Caco-2 (cell line): ENCODE measurements around the gene ARHGEF28. TPM values are rescaled to one million over a fixed set of nuclear protein-coding genes. Genes with fewer than 3 reads are reported as not detected.

Experiments
- BruUV-seq: library from RNA; stranded (reverse); fragments of 400-500 nt; replicated peaks from 2 replicates; lab custom pipeline; 2021; lab: Mats Ljungman, UMichigan
- CTCF ChIA-PET: fragments of 300-600 bp; sonication (Branson Sonifier 250); formaldehyde crosslinking; loops from one replicate; lab custom pipeline; 2022; ENCODE audit warnings: antibody characterized with exemption; lab: Charles Lee
- POLR2A ChIA-PET: fragments of 300-600 bp; sonication (Branson Sonifier 250); formaldehyde crosslinking; loops from one replicate; lab custom pipeline; 2022; ENCODE audit warnings: antibody characterized with exemption; lab: Charles Lee
- DNase-seq, 2 experiments: peaks; one replicate each; pipeline versions ENCODE4 v3.0.0 to v3.0.0-alpha.2; 2020 to 2022
- H3K27me3 ChIP-seq: replicated peaks from 2 replicates; pipeline ENCODE4 v1.6.0; 2011; ENCODE audit warnings: low read length; ENCODE audit not compliant: control insufficient read depth, insufficient read depth
- H3K36me3 ChIP-seq: 2 replicates; pipeline ENCODE4 v1.5.1; 2011; ENCODE audit warnings: low read length; ENCODE audit not compliant: control insufficient read depth, insufficient read depth
- H3K4me1 ChIP-seq: fragments of 250-450 bp; sonication (Bioruptor Pico); 2 replicates; pipeline ENCODE4 v1.5.1; 2020; ENCODE audit warnings: mild to moderate bottlenecking
- H3K4me3 ChIP-seq: 2 replicates; pipeline ENCODE4 v1.5.1; 2011; ENCODE audit warnings: low read depth, mild to moderate bottlenecking, control low read depth, low read length
- H3K9me3 ChIP-seq: fragments of 250-450 bp; sonication (Bioruptor Pico); 2 replicates; pipeline ENCODE4 v1.5.1; 2020; ENCODE audit warnings: mild to moderate bottlenecking, moderate library complexity
- H3K27ac Mint-ChIP-seq: one replicate; pipeline ENCODE4 v1.8.0; 2022; ENCODE audit warnings: mixed read lengths; ENCODE audit not compliant: unreplicated experiment
- H3K27me3 Mint-ChIP-seq: one replicate; pipeline ENCODE4 v1.8.0; 2022; ENCODE audit warnings: mixed read lengths; ENCODE audit not compliant: insufficient read depth, unreplicated experiment
- H3K36me3 Mint-ChIP-seq: one replicate; pipeline ENCODE4 v1.8.0; 2022; ENCODE audit warnings: mild to moderate bottlenecking, mixed read lengths; ENCODE audit not compliant: insufficient read depth, unreplicated experiment
- H3K4me1 Mint-ChIP-seq: one replicate; pipeline ENCODE4 v1.8.0; 2022; ENCODE audit warnings: low read depth, mixed read lengths; ENCODE audit not compliant: unreplicated experiment
- H3K4me3 Mint-ChIP-seq: one replicate; pipeline ENCODE4 v1.8.0; 2022; ENCODE audit warnings: mild to moderate bottlenecking, moderate library complexity, mixed read lengths; ENCODE audit not compliant: unreplicated experiment
- H3K9me3 Mint-ChIP-seq: one replicate; pipeline ENCODE4 v1.8.0; 2022; ENCODE audit warnings: mixed read lengths; ENCODE audit not compliant: unreplicated experiment
- CTCF ChIP-seq, 2 experiments: fragments of 200-600 bp in 1 of 2; IDR thresholded peaks; 1 replicate in 1 of 2; 2 replicates in 1 of 2; pipeline versions ENCODE4 v1.5.1 to v1.8.0; 2011 to 2022; ENCODE audit warnings: antibody characterized with exemption in 1 of 2, control low read depth in 1 of 2, inconsistent platforms in 1 of 2, low read depth in 1 of 2, low read length in 1 of 2, mild to moderate bottlenecking in 1 of 2, moderate library complexity in 1 of 2; ENCODE audit not compliant: insufficient read depth in 1 of 2, severe bottlenecking in 1 of 2, unreplicated experiment in 1 of 2
- intact Hi-C: fragments of 100-400 bp; cut with micrococcal nuclease; formaldehyde crosslinking; loops from one replicate; pipeline ENCODE4 v1.10.0; 2022; ENCODE audit not compliant: unreplicated experiment
- total RNA-seq: library from RNA; stranded (reverse); gene quantifications from 2 replicates; pipeline ENCODE4 v1.2.3, GENCODE V29; 2022

Gene ARHGEF28
- total RNA-seq, 1 experiment from 2014 or later: 4.6 TPM

GRCh38 chr5:73599380-73599779 lies 26.6 kb upstream of the ARHGEF28 start:
- no peak for TF ChIP-seq CTCF (IDR thresholded peaks at IDR 0.05; ENCODE audit: insufficient read depth in 1 of 2, low read depth in 1 of 2, low read length in 1 of 2, severe bottlenecking in 1 of 2, unreplicated experiment in 1 of 2)
- Histone ChIP-seq H3K27me3 (no peaks in the 10 kb centered on the region), H3K4me1 (no peaks in the 10 kb centered on the region), H3K36me3 (no peaks in the 10 kb centered on the region), H3K4me3 (no peak overlapping the region), H3K9me3 (peaks cover 8% of the 10 kb centered on the region; the same call in 1 of the 2 replicates)
- intact Hi-C loops: no loop called here
- H3K36me3 Mint-ChIP-seq: no peaks in the 10 kb centered on the region
- POLR2A ChIA-PET: no interaction called here
- CTCF ChIA-PET: no interaction called here
- peaks cover 3% of the 10 kb centered on the region for H3K27me3 Mint-ChIP-seq
- BruUV-seq: no TSS peak
- H3K9me3 Mint-ChIP-seq: peaks cover 10% of the 10 kb centered on the region
- no peak overlapping the region for H3K4me3 Mint-ChIP-seq
- no peaks in the 10 kb centered on the region for H3K4me1 Mint-ChIP-seq
- DNase-seq: no peak
- H3K27ac Mint-ChIP-seq: no peak overlapping the region

- peaks cover 10% of the 10 kb centered on the region for H3K9me3 Mint-ChIP-seq
- no peaks in the 10 kb centered on the region for H3K36me3 Mint-ChIP-seq
- H3K4me3 Mint-ChIP-seq: no peak overlapping the region
- intact Hi-C loops: no loop called here
- Histone ChIP-seq H3K4me1 (no peaks in the 10 kb centered on the region), H3K27me3 (no peaks in the 10 kb centered on the region), H3K36me3 (no peaks in the 10 kb centered on the region), H3K4me3 (no peak overlapping the region), H3K9me3 (peaks cover 8% of the 10 kb centered on the region; the same call in 1 of the 2 replicates)
- ChIA-PET POLR2A (no interaction called here), CTCF (interaction anchor here (0.6 kb wide), 1 partner anchor 85 kb away, joined by 3 read pairs; no protein-coding TSS in a partner anchor)
- DNase-seq: no peak
- BruUV-seq: no TSS peak
- peaks cover 5% of the 10 kb centered on the region for H3K27me3 Mint-ChIP-seq
- no peak overlapping the region for H3K27ac Mint-ChIP-seq
- H3K4me1 Mint-ChIP-seq: no peaks in the 10 kb centered on the region
- TF ChIP-seq CTCF (IDR thresholded peaks at IDR 0.05; ENCODE audit: insufficient read depth in 1 of 2, low read depth in 1 of 2, low read length in 1 of 2, severe bottlenecking in 1 of 2, unreplicated experiment in 1 of 2): no peak
Observed at GRCh38 chr5:73603998-73604397, 22.0 kb upstream of the ARHGEF28 start.

GRCh38 chr5:73605223-73606087 lies 20.5 kb upstream of the ARHGEF28 start:
- H3K36me3 ChIP-seq: no peaks in the 10 kb centered on the region
- intact Hi-C loops: no loop called here
- Mint-ChIP-seq H3K4me1 (no peaks in the 10 kb centered on the region), H3K27me3 (peaks cover 6% of the 10 kb centered on the region), H3K36me3 (no peaks in the 10 kb centered on the region), H3K9me3 (peaks cover 13% of the 10 kb centered on the region), H3K4me3 (no peak overlapping the region), H3K27ac (no peak overlapping the region)
- BruUV-seq: no TSS peak
- no peak for DNase-seq
- TF ChIP-seq CTCF (IDR thresholded peaks at IDR 0.05; ENCODE audit: insufficient read depth in 1 of 2, low read depth in 1 of 2, low read length in 1 of 2, severe bottlenecking in 1 of 2, unreplicated experiment in 1 of 2): no peak
- peaks cover 8% of the 10 kb centered on the region; the same call in 1 of the 2 replicates for H3K9me3 ChIP-seq
- no peaks in the 10 kb centered on the region for H3K27me3 ChIP-seq
- ChIA-PET POLR2A (no interaction called here), CTCF (no interaction called here)
- no peak overlapping the region for H3K4me3 ChIP-seq
- H3K4me1 ChIP-seq: no peaks in the 10 kb centered on the region
